Astrocyte (in vitro differentiated cells and primary cell): ENCODE data around the gene TCHHL1.

Source experiments
- EZH2 ChIP-seq: IDR thresholded peaks from 2 replicates; pipeline ENCODE4 v1.6.1; 2012; ENCODE audit warnings: mild to moderate bottlenecking, low read length, inconsistent platforms; ENCODE audit not compliant: insufficient read depth
- TF ChIP-seq, protein P1 (sequence below): IDR thresholded peaks from 2 replicates; pipeline ENCODE4 v1.5.1; 2011; ENCODE audit warnings: low read depth, mild to moderate bottlenecking, inconsistent platforms, low read length, moderate library complexity; ENCODE audit not compliant: insufficient read depth

DNA sequence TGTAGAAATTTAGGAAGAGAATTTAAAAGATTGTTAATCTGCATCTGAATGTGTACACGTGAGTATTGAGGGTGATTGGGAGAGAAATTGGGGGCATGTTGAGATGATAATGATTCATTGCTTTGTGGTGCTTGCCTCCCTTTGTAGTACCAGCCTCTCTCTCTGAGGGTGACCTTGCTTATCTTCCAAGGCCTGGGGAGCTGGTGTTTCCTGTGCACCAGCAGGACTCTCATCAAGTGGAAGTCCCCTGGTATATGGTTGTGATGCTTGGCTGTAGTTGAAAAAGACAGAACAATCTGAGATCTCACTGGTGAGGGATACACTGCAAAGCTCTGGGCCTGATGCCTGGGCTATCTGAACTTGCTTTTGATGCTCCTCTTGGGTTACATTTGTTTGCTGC lies 4.0 kb downstream of the TCHHL1 start:
- TF ChIP-seq, protein P1, sequence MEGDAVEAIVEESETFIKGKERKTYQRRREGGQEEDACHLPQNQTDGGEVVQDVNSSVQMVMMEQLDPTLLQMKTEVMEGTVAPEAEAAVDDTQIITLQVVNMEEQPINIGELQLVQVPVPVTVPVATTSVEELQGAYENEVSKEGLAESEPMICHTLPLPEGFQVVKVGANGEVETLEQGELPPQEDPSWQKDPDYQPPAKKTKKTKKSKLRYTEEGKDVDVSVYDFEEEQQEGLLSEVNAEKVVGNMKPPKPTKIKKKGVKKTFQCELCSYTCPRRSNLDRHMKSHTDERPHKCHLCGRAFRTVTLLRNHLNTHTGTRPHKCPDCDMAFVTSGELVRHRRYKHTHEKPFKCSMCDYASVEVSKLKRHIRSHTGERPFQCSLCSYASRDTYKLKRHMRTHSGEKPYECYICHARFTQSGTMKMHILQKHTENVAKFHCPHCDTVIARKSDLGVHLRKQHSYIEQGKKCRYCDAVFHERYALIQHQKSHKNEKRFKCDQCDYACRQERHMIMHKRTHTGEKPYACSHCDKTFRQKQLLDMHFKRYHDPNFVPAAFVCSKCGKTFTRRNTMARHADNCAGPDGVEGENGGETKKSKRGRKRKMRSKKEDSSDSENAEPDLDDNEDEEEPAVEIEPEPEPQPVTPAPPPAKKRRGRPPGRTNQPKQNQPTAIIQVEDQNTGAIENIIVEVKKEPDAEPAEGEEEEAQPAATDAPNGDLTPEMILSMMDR = no peak
- TF ChIP-seq EZH2 = no peak
